ENCODE results near the gene ATP10B.

ATP10B gene

DNA sequence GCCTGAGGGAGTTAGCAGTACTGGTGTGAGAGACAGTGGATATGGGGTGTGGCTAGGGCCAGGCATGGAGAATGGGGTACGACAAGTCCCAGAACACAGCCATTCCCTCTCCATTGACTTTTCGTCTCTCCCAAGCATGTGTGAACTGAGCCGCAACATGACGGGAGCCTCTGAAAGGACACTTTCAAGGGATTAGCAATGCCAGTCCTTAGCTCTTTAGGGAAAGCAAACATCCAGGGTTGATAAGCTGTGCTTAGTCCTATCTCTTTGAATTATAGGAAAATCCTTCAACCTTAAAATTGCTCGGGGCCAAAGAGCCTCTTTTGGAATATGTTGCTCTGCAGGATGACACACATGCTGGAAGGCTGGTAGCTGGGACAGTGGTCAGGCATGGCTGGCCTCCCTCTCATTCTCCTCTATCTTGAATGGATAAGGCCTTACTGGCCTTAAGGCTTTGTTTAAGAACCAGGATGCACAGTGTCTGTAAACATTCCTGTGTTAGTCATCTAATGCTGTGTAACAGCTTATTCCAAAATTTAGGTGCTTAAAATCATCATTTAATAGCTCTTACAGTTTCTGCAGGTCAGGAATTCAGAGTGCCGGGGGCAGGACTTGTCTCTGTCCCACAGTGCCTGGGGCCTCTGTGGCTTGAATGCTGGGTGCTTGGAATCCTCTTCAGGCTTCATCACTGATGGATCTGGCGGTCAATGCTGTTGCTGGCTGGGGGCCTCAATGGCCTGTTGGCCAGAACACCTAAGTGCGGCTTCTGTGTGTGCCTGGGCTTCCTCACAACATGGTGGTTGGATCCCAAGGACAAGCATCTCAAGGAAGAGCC lies 335.1 kb downstream of the ATP10B start:
- DNase-seq (ENCODE audit: low spot score) (no peak), FAIRE-seq (no peak)

DNA sequence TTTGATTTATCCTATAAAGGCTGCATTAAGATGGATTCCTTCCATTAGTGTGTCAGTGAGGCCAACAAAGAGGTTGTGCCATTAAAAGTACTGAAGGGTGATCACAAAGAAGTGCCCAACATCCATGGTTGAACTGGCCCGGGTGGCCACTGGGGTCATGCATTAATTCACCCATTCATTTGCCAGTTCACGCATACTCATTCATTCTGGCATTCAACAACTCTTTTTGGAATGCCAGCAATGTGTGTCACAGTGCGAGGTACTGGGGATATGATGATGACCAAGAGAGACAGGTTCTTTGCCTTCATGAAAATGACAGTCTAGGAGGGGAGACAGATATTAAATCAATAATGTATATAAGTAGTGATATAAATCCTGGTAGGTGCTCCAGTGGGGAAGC lies 337.1 kb downstream of the ATP10B start:
- no peak for FAIRE-seq
- no peak for DNase-seq (ENCODE audit: low spot score)

DNA sequence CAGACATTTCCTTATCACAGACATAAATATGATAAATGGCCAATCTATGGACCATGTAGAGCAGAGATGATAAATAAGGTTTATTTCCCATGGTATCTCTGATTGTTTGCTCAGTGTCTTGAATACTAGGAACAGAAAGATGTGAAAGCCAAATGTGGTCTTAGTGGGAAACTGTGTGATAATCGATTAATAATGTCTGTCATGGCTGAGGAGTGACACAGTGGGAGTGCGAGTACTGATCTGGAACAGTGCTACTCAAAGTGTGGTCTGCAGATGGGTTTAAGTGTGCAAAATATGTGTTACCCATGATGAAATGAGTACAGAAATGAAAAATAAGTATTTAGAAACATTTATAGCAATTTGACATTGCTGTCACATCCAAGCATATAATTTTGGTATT lies 337.8 kb downstream of the ATP10B start:
- DNase-seq (ENCODE audit: low spot score) (no peak), FAIRE-seq (no peak)

DNA sequence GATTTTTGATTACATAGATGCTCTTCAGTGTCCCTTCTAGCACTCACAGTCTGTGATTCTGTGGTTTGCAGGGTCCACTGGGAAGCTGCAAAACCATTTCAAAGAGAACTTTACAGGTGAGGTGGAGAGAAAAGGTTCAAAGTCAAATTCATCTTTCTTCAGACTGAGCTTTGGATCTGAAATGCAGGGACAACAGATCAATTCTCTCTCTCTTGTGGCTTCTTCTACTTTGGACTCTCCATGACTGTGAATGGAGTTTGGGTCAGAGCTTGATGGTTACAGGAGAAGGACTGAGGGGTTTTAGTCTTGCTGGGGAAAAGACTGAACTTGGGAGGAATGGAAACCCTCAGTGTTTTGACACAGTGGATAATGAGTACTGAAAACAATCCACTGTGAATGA lies 338.5 kb downstream of the ATP10B start:
- FAIRE-seq (no peak), DNase-seq (ENCODE audit: low spot score) (no peak)
